Measurements from ENCODE around the gene SP7.
A peak's percentile ranks its signal among the peaks of the same experiment; 100 is the strongest.
"Not testable (repeated sequence)": the region's sequence is repeated elsewhere in the genome, so short reads cannot be mapped to it uniquely, and the experiment has no call there.

SP7 gene

GRCh38 chr12:53336181-53336681 is at the start of gene SP7:
SP7 (minus strand) TSS chr12:53336354; CDS start chr12:53335646, 708 bp downstream.
- DNase-seq (ENCODE audit: low read depth), result no peak

DNA sequence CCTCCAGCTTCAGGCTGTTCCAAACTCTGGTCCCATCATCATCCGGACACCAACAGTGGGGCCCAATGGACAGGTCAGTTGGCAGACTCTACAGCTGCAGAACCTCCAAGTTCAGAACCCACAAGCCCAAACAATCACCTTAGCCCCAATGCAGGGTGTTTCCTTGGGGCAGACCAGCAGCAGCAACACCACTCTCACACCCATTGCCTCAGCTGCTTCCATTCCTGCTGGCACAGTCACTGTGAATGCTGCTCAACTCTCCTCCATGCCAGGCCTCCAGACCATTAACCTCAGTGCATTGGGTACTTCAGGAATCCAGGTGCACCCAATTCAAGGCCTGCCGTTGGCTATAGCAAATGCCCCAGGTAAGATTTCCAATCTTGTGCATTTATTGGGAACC is 47.1 kb upstream of the SP7 start:
- DNase-seq (ENCODE audit: low read depth), result no peak

DNA sequence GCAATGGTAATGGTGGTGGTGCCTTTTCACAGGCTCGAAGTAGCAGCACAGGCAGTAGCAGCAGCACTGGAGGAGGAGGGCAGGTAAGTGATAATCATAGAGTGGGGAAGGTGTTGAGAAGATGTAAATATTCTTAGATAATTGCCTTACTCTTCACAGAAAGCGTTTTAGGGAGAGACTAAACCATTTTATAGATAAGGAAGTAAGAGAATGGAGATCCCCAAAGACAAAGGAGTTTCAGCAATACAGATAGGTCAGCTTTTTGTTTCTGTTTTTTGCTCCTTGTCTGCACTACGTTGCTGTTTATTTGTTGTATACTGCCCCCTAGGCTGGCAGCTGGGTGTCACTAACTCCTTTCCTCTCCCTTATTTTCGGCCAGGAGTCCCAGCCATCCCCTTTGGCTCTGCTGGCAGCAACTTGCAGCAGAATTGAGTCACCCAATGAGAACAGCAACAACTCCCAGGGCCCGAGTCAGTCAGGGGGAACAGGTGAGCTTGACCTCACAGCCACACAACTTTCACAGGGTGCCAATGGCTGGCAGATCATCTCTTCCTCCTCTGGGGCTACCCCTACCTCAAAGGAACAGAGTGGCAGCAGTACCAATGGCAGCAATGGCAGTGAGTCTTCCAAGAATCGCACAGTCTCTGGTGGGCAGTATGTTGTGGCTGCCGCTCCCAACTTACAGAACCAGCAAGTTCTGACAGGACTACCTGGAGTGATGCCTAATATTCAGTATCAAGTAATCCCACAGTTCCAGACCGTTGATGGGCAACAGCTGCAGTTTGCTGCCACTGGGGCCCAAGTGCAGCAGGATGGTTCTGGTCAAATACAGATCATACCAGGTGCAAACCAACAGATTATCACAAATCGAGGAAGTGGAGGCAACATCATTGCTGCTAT is 45.8 kb upstream of the SP7 start:
- DNase-seq (ENCODE audit: low read depth), result no peak

- no peak for DNase-seq (ENCODE audit: low read depth)
Measured at GRCh38 chr12:53380794-53381730, 44.9 kb upstream of the SP7 start.

- DNase-seq (ENCODE audit: low read depth), result peak; percentile 98
Measured at GRCh38 chr12:53380104-53380793, 44.1 kb upstream of the SP7 start, which contains the start of gene SP1. SP1 (plus strand) TSS chr12:53380176; CDS start chr12:53380292, 116 bp downstream.

- DNase-seq (ENCODE audit: low read depth), result peak; percentile 82
Measured at GRCh38 chr12:53379389-53380103, 43.4 kb upstream of the SP7 start.

DNA sequence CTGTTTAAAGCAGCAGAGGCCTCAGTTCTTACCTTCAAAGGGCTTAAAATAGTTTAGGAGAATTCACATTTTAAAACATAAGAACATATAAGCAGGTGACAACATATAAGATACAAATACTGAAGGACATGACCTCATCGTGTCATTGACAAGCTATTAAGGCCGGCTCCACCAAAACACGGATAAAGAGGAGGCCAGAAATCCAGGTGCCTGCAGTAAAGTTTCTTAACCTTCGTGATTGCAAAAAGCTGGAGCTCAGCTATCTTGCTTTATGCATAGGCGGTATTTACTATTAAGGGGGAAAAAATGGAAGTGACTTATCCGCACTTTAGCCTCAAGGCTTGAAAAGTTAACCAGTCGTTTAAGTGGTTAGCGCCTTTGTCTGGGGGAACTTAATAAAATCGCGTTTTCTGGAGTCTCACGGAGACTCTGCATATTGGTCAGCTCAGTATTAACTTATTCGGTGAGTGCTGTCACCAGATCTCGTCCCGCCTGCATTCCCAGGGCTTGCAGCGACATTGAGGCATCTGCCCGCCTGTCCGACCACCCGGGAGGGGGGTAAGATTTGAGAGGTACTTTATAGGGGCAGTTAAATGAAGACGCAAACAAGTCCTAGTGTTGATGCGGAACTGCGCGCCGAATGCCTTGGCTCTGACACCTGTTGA is 42.7 kb upstream of the SP7 start:
- DNase-seq (ENCODE audit: low read depth), result no peak

DNA sequence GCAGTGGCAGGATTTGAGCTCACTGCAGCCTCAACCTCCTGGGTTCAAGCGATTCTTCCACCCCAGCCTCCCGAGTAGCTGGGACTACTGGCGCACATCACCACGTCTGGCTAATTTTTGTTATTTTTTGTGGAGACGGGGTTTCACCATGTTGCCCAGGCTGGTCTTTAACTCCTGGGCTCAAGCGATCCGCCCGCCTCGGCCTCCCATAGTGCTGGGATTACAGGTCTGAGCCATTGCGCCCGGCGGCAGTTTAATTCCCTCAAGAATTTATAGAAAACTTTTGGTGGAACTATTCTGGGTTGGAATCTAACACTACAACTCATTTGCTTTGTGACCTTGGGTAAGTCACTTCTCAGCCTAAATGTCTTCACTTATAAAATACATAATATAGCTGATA is 42.1 kb upstream of the SP7 start:
- no peak for DNase-seq (ENCODE audit: low read depth)

DNA sequence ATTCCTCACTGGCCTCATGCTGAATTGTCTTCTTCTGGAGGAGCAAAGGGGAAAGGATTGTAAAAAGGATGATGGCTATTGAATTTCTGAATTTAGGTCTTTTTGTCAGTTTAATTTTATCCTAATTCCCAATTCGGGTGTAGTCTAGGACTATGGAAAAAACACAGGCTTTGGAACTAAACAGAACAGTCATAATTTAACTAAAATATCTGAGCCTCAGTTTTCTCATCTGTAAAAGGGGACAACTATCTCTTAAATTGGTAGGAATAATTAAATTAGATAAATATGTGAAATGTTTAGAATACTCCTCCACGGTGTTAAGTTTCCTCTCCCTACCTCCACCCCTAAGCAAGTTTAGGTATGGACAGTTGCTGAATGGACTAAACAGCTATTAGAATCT is 40.6 kb upstream of the SP7 start:
- DNase-seq (ENCODE audit: low read depth), result no peak

DNA sequence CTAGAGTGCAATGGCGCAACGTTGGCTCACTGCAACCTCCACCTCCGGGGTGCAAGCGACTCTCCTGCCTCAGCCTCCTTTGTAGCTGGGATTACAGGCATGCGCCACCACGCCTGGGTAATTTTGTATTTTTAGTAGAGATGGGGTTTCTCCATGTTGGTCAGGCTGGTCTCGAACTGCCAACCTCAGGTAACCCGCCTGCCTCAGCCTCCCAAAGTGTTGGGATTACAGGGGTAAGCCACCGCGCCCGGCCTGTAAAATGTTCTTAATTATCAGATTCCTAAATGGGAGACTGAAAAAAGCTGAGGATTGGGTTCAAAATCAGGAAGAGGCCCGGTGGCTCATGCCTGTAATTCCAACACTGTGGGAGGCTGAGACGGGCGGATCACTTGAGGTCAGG is 38.1 kb upstream of the SP7 start:
- not testable (repeated sequence) for DNase-seq (ENCODE audit: low read depth)

DNA sequence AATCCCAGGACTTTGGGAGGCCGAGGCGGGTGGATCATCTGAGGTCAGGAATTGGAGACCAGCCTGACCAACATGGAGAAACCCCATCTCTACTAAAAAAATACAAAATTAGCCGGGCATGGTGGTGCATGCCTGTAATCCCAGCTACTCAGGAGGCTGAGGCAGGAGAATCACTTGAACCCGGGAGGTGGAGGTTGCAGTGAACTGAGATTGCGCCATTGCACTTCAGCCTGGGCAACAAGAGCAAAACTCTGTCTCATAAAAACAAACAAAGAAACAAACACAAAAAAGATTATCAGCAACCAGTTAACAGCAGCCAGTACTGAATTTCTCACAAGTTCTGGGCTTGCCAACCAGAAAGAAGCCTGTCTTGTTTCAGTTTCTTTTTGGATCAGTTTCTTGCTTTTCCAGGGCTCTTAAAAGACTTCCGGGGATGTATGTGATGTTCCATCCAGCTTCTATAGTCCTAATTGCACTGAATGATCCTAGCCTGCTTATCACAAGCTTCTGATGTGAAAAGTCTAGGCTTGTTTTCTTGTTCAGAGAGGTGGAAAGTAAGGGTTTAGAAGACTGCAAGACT is 37.5 kb upstream of the SP7 start:
- not testable (repeated sequence) for DNase-seq (ENCODE audit: low read depth)

- no peak for DNase-seq (ENCODE audit: low read depth)
Measured at GRCh38 chr12:53365245-53365904, 29.2 kb upstream of the SP7 start.

- DNase-seq (ENCODE audit: low read depth), result not testable (repeated sequence)
Measured at GRCh38 chr12:53361638-53362037, 25.5 kb upstream of the SP7 start.

GRCh38 chr12:53358836-53359419 is 22.8 kb upstream of the SP7 start:
- DNase-seq (ENCODE audit: low read depth), result no peak

DNA sequence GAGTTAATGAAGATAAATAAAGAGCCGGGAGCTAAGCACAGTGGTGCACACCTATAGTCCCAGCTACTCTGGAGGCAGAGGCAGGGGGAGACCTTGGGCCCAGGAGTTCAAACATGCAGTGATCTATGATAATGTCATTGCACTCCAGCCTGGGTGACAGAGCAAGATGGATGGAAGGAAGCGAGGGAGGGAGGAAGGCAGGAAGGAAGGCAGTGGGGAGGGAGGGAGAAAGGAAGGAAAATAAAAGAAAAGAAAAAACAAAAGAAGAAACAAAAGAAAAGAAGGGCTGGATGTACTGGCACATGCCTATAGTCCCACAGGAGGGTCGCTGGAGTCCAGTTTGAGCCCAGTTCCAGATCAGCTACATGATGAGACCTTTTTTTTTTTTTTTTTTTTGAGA is 19.0 kb upstream of the SP7 start:
- no peak for DNase-seq (ENCODE audit: low read depth)

DNA sequence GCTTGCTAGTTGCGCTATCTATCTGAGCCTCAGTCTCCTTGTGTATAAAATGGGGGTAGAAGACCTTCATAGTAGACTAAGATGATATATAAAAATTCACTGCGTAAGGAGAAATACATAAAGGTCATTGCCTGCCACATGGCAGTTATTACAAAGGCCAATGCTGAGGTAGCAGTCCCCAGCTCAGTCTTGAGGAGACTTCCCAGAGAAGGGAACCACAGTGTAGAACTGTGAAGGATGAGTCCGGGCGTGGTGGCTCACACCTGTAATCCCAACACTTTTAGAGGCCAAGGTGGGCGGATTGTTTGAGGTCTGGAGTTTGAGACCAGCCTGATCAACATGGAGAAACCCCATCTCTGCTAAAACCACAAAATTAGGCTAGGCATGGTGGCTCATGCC is 17.1 kb upstream of the SP7 start:
- no peak for DNase-seq (ENCODE audit: low read depth)

- DNase-seq (ENCODE audit: low read depth), result peak; percentile 60
Measured at GRCh38 chr12:53352331-53353256, 16.4 kb upstream of the SP7 start.

DNA sequence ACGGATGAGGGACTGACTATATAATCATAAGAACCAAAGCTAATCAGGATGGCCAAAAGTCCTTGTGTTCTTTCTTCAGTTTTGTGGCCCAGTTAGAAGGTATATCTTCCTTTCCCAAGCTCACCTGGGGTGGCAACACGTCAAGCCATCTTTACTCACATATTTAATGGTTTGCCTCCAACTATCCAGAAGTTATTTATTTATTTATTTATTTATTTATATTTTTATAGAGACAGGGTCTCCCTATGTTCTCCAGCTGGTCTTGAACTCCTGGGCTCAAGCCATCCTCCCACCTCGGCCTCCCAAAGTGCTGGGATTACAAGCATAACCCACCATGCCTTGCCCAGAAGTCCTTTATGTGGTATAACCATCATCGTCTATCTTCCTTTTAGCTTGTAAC is 11.8 kb upstream of the SP7 start:
- no peak for DNase-seq (ENCODE audit: low read depth)

All from stimulated activated CD8-positive, alpha-beta memory T cell treated with anti-CD3 and anti-CD28 coated beads, Interleukin-7, amount 100 ng/mL, for 24 hours (primary cell).